ENCODE data around the gene CACNG1. TPM values are rescaled to one million over a fixed set of nuclear protein-coding genes. Genes with fewer than 3 reads are reported as not detected.

The CACNG1 gene
- total RNA-seq, 1 donor from 2014 or later: not detected

DNA sequence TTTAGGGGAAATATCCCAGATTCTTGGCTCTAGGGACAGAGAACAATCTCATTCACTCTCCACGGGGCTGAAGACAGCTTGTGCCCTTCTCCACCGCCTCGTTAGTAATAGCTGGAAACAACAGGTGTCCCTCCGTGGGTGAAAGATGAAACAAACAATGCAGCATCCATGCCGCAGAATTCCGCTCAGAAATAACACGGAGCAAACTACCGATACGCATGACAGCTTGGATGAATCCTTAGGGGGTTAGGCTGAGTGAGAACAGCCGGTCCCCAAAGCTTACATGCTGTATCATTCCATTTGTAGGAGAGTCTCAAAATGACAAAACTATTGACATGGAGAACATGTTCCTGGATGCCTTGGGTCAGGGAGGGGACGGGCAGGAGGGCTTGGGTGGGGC, 29.4 kb upstream of the CACNG1 start:
- TF ChIP-seq, protein P1, sequence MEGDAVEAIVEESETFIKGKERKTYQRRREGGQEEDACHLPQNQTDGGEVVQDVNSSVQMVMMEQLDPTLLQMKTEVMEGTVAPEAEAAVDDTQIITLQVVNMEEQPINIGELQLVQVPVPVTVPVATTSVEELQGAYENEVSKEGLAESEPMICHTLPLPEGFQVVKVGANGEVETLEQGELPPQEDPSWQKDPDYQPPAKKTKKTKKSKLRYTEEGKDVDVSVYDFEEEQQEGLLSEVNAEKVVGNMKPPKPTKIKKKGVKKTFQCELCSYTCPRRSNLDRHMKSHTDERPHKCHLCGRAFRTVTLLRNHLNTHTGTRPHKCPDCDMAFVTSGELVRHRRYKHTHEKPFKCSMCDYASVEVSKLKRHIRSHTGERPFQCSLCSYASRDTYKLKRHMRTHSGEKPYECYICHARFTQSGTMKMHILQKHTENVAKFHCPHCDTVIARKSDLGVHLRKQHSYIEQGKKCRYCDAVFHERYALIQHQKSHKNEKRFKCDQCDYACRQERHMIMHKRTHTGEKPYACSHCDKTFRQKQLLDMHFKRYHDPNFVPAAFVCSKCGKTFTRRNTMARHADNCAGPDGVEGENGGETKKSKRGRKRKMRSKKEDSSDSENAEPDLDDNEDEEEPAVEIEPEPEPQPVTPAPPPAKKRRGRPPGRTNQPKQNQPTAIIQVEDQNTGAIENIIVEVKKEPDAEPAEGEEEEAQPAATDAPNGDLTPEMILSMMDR (IDR thresholded peaks at IDR 0.05; ENCODE audit: borderline replicate concordance): no peak
- intact Hi-C loops (cut with micrococcal nuclease): no loop called here
- no peaks in the 10 kb centered on the region for H3K36me3 ChIP-seq
- no peak overlapping the region for H3K4me3 ChIP-seq
- H3K9me3 ChIP-seq (replicated peaks): no peaks in the 10 kb centered on the region
- no peak overlapping the region for H3K27ac ChIP-seq (replicated peaks)
- peaks cover 64% of the 10 kb centered on the region for H3K27me3 ChIP-seq (ENCODE audit: low read depth)
- no peaks in the 10 kb centered on the region for H3K4me1 ChIP-seq
- DNase-seq: no peak

DNA sequence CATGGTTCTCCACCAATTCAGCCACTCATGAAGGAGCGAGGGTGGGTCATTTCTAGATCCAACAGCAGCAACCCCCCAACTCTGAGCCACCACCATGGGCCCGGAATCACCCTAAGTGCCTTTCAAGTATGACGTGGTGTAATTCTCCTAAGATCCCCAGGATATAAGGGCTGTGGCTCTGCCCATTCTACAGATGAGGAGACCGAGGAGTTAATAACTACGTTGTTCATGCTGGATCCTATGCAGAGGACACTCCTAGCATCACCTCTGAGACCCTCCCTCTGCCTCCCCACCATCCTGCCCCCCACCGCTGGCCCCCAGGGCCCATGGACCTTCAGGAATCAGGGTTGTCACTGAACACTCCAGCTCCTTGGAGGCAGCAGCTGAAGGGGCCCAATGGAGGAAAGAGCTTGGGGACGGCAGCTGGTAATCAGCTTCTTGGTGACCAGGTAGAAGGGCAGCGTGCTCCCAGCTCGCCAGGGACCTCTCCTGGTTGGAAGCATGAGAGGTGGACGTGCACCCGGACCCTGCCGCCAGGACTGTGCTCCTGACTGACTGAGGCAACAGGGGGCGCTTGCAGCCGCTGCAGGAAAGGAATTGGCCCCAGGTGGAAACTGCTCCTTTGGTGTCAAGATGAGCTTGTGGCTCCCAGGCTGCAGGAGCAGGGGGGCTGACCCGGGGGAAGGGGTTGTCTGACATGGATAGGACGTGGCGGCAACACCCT, 28.2 kb upstream of the CACNG1 start:
- TF ChIP-seq, protein P1 (IDR thresholded peaks at IDR 0.05; ENCODE audit: borderline replicate concordance): no peak
- Histone ChIP-seq H3K4me3 (no peak overlapping the region), H3K36me3 (no peaks in the 10 kb centered on the region), H3K27ac (replicated peaks) (no peak overlapping the region), H3K4me1 (no peaks in the 10 kb centered on the region), H3K9me3 (replicated peaks) (no peaks in the 10 kb centered on the region), H3K27me3 (ENCODE audit: low read depth) (peaks cover 60% of the 10 kb centered on the region)
- no peak for DNase-seq
- intact Hi-C loops (cut with micrococcal nuclease): no loop called here

DNA sequence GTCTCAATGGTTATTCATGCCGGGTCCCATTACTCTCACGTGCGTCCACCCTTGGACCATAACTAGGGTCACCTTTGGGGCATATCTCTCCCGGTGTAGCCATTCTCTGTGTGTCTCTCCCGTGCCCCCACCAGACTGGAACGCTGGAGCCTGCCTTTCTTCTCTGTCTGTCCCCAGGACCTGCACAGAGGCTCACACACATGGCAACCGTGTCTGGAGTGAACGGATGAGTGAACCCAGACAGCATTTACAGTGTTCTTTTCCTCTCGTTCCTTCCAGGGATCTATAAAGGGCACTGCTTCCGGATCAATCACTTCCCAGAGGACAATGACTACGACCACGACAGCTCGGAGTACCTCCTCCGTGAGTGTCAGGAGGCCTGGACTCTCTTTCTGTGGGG, 26.4 kb upstream of the CACNG1 start:
- Histone ChIP-seq H3K4me3 (no peak overlapping the region), H3K36me3 (no peaks in the 10 kb centered on the region), H3K27me3 (ENCODE audit: low read depth) (peaks cover 44% of the 10 kb centered on the region), H3K4me1 (no peaks in the 10 kb centered on the region), H3K27ac (replicated peaks) (no peak overlapping the region), H3K9me3 (replicated peaks) (no peaks in the 10 kb centered on the region)
- intact Hi-C loops (cut with micrococcal nuclease): no loop called here
- TF ChIP-seq, protein P1 (IDR thresholded peaks at IDR 0.05; ENCODE audit: borderline replicate concordance): no peak
- DNase-seq: no peak

DNA sequence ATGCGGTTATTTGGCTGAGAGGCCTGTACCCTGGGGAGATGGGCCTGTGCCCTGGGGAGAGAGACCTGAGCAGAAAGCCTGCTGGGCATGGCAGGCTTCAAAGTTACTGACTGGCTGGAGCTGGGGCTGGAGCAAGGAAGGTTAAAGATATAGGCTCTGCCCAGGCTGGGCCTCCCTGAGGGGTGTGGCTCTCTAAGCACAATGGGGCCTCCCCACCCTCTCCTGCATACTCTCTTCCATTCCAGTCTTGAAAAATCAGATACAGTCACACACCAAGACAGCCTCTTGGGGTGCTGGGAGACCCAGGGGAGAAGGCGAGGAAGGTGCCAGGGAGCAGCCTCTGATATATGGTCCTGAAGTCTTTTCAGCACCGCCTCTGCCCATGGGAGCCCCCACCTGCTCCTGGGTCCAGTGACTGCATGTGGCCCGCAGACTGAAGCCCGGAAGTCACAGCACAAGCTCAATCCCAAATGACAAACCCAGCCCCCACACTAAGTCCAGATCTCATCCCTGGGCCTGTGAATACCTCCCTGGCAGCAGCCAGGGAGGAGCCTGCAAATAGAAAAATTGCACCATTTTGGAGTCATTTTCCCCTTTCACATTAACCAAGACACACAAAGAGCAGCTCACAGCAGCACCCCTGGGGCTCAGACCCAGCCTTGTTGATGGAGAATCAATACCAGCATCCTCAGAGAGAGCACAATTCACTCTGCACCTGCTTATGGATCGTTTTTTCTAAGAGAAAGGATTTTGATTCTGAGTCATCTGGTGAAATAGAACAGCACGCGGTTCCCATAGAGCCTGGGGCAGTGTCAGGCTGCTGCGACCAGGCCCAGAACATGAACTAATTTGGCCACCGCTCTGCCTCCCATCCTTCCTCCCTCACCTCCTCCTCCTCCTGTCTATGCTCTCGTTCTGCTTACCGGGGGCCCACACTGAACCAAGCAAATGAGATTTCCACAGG, 25.6 kb upstream of the CACNG1 start:
- TF ChIP-seq, protein P1 (IDR thresholded peaks at IDR 0.05; ENCODE audit: borderline replicate concordance): no peak
- DNase-seq: no peak
- intact Hi-C loops (cut with micrococcal nuclease): no loop called here

DNA sequence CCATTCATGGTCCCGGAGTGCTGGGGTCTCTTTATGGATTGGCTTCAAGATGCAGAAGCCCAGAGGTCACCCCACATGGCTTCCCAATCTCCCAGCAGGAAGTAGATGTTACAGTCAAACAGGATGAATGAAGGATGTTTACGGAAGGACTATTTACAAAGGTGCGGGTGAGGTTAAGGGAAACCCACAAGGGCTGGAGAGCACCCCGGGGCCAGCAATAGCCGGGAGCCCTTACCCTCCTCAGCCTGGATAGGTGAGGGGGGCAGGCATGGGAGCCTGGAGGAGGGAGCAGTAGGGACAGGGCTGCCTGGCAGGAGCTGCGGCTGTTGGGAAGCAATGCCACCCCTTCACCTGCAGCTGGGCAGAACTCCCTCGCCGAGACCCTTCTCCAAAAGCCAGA, 24.5 kb upstream of the CACNG1 start:
- Histone ChIP-seq H3K27ac (replicated peaks) (no peak overlapping the region), H3K27me3 (ENCODE audit: low read depth) (peaks cover 25% of the 10 kb centered on the region), H3K4me1 (no peaks in the 10 kb centered on the region), H3K36me3 (no peaks in the 10 kb centered on the region), H3K4me3 (no peak overlapping the region), H3K9me3 (replicated peaks) (no peaks in the 10 kb centered on the region)
- intact Hi-C loops (cut with micrococcal nuclease): no loop called here
- TF ChIP-seq, protein P1 (IDR thresholded peaks at IDR 0.05; ENCODE audit: borderline replicate concordance): no peak
- no peak for DNase-seq

More for the DNA sequence above, 25.6 kb upstream of the CACNG1 start:
- peaks cover 36% of the 10 kb centered on the region for H3K27me3 ChIP-seq (ENCODE audit: low read depth)
- H3K27ac ChIP-seq (replicated peaks): no peak overlapping the region
- no peaks in the 10 kb centered on the region for H3K36me3 ChIP-seq
- no peaks in the 10 kb centered on the region for H3K4me1 ChIP-seq
- no peak overlapping the region for H3K4me3 ChIP-seq
- no peaks in the 10 kb centered on the region for H3K9me3 ChIP-seq (replicated peaks)

Data from left ventricle myocardium inferior (tissue), 1 donor.